RCC 7860 (cell line): Measurements from ENCODE around the gene IGF2BP2.
A peak's percentile ranks its signal among the peaks of the same experiment; 100 is the strongest.
"Not testable (repeated sequence)": the region's sequence is repeated elsewhere in the genome, so short reads cannot be mapped to it uniquely, and the experiment has no call there.

Experiments used
- DNase-seq: peaks from one replicate; pipeline ENCODE4 v3.0.0-alpha.2; 2015; ENCODE audit warnings: low spot score
- FAIRE-seq: peaks from 2 replicates; lab custom pipeline; 2012; peaks lifted over from hg19 to GRCh38; lab: Jason Lieb, UNC

IGF2BP2 gene

GRCh38 chr3:185813205-185813604, 11.6 kb downstream of the IGF2BP2 start:
- DNase-seq (no peak), FAIRE-seq (peak; percentile 27)

DNA sequence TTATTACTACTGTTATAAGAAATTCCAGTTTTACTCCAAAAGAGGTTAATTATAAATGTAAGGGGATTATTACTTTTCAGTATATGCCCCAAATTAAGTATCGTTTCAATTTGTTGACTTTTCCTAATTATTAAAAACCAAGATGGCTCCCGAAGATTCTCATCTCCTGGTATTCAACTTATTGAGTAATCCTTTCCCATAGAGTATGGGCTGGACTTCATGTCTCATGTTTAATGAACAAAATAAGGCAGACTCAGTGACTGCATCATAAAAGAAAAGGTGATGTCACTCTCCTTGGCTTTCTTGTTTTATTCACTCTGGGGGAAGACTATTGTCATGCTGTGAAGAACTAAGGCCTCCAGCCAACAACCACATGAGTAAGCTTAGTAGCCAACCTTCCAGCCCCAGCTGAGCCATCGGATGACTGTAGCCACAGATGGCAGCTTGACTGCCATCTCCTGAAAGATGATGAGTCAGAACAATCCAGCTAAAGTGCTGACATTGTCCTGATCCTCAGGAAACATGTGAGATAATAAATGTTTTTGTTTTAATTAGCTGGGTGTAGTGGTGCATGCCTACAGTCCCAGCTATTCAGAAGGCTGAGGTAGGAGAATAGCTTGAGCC, 17.3 kb downstream of the IGF2BP2 start:
- DNase-seq (peak; percentile 98), FAIRE-seq (peak; percentile 97)

DNA sequence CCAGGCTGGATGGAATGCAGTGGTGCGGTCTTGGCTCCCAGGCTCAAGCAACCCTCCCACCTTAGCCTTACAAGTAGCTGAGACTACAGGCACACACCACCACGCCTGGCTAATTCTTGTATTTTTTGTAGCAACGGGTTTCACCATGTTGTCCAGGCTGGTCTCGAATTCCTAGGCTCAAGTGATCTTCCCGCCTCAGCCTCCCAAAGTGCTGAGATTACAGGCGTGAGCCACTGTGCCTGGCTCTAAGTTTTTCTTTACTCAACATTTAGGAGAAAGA, 26.1 kb downstream of the IGF2BP2 start:
- DNase-seq, FAIRE-seq: not testable (repeated sequence)

GRCh38 chr3:185797993-185798830, 26.6 kb downstream of the IGF2BP2 start:
- DNase-seq (no peak), FAIRE-seq (no peak)

GRCh38 chr3:185797108-185797881, 27.5 kb downstream of the IGF2BP2 start:
- DNase-seq, result peak; percentile 31
- no peak for FAIRE-seq

DNA sequence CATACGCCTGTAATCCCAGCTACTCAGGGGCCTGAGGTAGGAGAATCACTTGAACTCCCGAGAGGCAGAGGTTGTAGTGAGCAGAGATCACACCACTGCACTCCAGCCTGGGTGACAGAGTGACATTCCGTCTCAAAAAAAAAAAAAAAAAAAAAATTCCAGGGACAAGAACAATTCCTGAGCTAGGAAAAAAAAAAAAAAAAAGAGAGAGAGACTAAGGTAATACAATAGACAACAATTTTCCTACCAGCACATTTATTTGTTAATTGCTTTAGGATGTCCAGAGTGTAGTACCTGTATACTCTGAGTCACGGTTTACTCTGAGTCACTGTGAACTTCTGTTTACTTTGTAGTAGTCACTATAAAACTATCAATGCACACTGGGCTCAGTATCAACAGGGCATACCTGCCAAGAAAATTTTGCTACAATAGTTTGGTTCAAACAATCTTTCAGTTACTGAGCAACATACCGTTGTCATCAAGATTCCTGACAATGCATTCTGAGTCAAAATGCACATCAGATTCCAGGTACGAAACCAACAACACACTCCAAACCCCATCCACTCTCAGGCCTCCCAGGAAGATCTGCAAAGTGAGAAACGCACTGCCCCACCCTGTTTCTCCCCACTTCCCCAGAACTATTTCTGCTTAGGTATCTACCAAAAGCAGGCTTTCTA, 28.3 kb downstream of the IGF2BP2 start:
- peak; percentile 77 for FAIRE-seq
- peak; percentile 94 for DNase-seq

DNA sequence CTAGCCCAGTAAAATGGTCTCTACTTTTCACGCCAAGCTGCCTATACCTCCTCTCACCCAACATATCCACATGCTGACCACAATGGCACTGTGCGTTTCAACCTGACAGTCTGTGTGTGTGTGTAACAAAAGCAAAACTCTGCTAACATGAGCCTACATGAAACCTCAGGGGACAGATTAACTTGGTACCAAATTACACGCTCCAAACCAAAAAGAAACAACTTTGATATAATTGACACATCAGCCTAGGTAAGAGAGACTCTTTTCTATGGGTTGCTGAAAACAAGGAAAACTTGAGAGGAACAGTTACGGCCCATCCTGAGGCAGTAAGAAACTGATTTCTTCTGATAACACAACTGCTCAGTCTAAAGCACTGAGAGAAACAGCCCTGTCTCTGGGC, 31.5 kb downstream of the IGF2BP2 start:
- DNase-seq (no peak), FAIRE-seq (no peak)

GRCh38 chr3:185792955-185793354, 31.9 kb downstream of the IGF2BP2 start:
- DNase-seq (no peak), FAIRE-seq (no peak)

- DNase-seq (no peak), FAIRE-seq (no peak)
These were observed 34.7 kb downstream of the IGF2BP2 start for GRCh38 chr3:185789891-185790830.

GRCh38 chr3:185789134-185789533, 35.7 kb downstream of the IGF2BP2 start:
- no peak for DNase-seq
- FAIRE-seq, result no peak

GRCh38 chr3:185788292-185788691, 36.5 kb downstream of the IGF2BP2 start:
- no peak for DNase-seq

GRCh38 chr3:185786956-185787877, 37.6 kb downstream of the IGF2BP2 start:
- DNase-seq, result no peak
- no peak for FAIRE-seq

More at GRCh38 chr3:185788292-185788691, 36.5 kb downstream of the IGF2BP2 start:
- FAIRE-seq, result no peak

GRCh38 chr3:185786258-185786657, 38.6 kb downstream of the IGF2BP2 start:
- DNase-seq, FAIRE-seq: not testable (repeated sequence)

- no peak for FAIRE-seq
- no peak for DNase-seq
These were observed 40.5 kb downstream of the IGF2BP2 start for GRCh38 chr3:185784317-185784716.

- FAIRE-seq (no peak), DNase-seq (no peak)
These were observed 43.1 kb downstream of the IGF2BP2 start for GRCh38 chr3:185781759-185782158.

DNA sequence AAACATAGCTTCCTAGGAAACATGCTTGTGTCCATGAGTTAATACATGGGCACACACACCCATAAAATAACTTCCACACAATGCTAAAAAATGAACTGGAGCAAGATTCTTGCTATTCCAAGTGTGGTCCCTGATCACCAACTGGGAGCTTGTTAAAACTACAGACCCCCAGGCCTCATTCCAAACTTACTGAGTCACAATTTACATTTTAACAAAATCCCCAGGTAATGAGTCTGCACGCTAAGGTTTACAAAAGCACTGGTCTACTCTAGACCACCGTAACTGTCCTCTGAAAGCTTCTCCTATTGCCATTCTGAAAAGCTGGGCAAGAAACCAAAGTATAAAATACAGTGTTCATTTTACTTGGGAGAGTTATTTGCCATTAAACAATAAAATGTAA, 45.4 kb downstream of the IGF2BP2 start:
- no peak for FAIRE-seq
- no peak for DNase-seq

DNA sequence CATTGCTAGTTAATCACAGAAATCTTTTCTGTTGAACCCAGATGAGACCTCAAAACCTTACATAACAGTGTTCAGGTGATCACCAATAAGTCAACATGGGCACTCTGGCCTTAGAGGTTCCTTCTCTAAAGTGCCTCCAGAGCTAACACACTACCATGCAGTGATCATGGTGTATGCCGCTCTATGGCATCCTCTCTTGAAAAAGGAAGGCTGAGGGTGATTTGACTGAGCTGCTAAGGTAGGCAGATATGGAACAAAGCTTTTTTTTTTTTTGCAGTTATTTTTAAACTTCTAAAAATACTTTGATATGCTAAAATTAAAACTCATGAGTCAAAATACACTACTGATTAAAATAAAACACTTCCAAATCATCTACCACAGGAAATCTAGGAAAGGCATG, 46.0 kb downstream of the IGF2BP2 start:
- no peak for FAIRE-seq

GRCh38 chr3:185778094-185778493, 46.7 kb downstream of the IGF2BP2 start:
- no peak for DNase-seq
- FAIRE-seq, result no peak

More for the DNA sequence above, 46.0 kb downstream of the IGF2BP2 start:
- no peak for DNase-seq

- DNase-seq (no peak), FAIRE-seq (no peak)
These were observed 54.7 kb downstream of the IGF2BP2 start for GRCh38 chr3:185770109-185770508.
